ENCODE measurements around the gene EPB41L1.

DNA sequence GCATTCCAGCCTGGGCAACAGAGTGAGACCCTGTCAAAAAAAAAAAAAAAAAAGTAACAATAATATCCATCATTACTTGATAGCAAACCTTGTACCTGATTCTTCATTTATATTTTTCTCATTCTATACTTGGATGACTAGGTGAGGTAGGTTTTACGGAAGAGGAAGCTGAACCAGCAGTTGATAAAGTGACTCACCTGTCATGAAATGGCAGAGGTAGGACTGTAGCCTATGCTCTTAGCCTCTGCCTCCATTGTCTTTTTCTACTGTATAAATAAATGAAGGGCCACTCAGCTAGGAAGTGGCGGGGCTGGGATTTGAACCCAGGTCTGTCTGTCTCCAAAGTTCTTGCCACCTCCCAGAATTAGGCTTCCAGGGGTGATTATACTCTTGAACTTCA, 20.7 kb upstream of the EPB41L1 start:
- TF ChIP-seq BHLHE40 (IDR thresholded peaks at IDR 0.05; ENCODE audit: borderline replicate concordance) (no peak), LEF1 (IDR thresholded peaks at IDR 0.05; ENCODE audit: borderline replicate concordance) (no peak), ZNF384 (IDR thresholded peaks at IDR 0.05) (no peak), SP1 (IDR thresholded peaks at IDR 0.05) (no peak), CTBP1 (IDR thresholded peaks at IDR 0.05; ENCODE audit: borderline replicate concordance) (no peak), SUZ12 (IDR thresholded peaks at IDR 0.05) (no peak), FOXK2 (IDR thresholded peaks at IDR 0.05) (no peak), TARDBP (IDR thresholded peaks at IDR 0.05) (no peak), FOXA1 (IDR thresholded peaks at IDR 0.05) (no peak), FOXM1 (IDR thresholded peaks at IDR 0.05; ENCODE audit: borderline replicate concordance) (no peak), ELF4 (IDR thresholded peaks at IDR 0.05) (no peak), NFRKB (IDR thresholded peaks at IDR 0.05) (no peak), L3MBTL2 (conservative IDR thresholded peaks at IDR 0.05) (no peak), ARNT (IDR thresholded peaks at IDR 0.05) (no peak)
